Measurements from ENCODE around the gene ZNF587.
"Not testable (repeated sequence)": the region's sequence is repeated elsewhere in the genome, so short reads cannot be mapped to it uniquely, and the experiment has no call there.

The ZNF587 gene

DNA sequence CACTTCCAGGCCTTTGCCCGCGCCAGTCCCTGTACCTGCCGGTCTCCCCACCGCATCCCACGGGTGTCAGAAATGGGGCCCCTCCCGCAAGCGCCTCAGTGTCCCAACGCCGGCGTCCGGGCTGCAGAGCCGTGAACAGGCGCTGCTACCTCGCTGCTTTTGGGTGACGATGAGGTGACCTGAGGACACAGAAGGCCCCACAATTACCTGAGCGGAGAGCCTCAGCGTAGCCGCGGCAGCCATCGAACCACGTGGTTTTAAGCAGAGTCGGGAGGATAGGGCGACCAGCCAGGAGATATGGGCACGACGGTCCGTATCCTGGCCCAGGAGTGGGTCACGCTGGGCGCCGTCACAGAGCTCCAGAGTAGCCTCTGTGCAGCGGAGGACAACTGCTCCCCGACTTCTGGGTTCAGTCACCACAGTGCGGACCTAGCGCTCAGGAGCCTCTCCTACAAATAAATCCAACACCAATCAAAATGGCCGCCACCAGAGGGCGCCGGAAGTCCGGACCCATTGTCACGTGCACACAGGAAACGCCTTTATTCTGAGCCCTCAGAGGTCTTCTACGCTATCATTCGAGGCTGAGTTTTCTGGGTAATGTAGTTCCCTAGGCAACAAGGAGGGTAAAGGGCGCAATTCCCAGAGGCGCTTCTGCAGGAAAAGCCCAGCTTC is 39.0 kb downstream of the ZNF587 start, which contains the start of gene ZNF814:
ZNF814 (minus strand) TSS at position 478 of the 672 bp plus-strand sequence; CDS start at position 243, 235 bp downstream.
- DNase-seq: no peak

GRCh38 chr19:57890706-57891105 is 41.0 kb downstream of the ZNF587 start:
- DNase-seq: not testable (repeated sequence)

- DNase-seq: no peak
Observed at GRCh38 chr19:57900311-57900710, 50.7 kb downstream of the ZNF587 start.

GRCh38 chr19:57903618-57904184 is 54.0 kb downstream of the ZNF587 start:
- no peak for DNase-seq

- no peak for DNase-seq
Observed at GRCh38 chr19:57905258-57905657, 55.6 kb downstream of the ZNF587 start.

DNA sequence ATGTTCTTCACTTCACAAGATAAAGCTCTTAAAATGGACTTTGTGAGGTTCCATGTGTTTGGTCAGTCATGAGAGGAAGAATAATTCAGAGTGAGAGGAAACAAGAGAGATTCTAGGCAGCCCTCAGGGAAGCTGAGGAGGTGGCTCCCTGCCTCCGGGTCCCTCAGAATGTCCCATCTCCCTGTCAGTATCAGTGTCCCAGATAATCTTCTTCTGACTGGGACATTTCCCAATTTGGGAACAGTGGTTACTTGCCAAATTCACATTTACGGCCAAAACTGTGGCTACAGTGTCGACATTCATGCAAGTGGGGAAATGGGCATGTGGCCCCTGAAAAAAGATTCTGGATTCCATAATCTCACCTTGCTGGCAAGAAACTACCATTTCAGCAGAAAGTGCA is 57.7 kb downstream of the ZNF587 start:
- no peak for DNase-seq

- DNase-seq: no peak
Observed at GRCh38 chr19:57914531-57914930, 64.9 kb downstream of the ZNF587 start.
